Spleen (tissue), 7 donors: Measurements from ENCODE around the gene RGS17.

Source experiments
- POLR2A ChIP-seq, 3 donors: fragments of 450-650 bp; IDR thresholded peaks; one replicate each; pipeline ENCODE4 v1.5.1; 2017; ENCODE audit warnings: antibody characterized with exemption in 3 of 3, mild to moderate bottlenecking in 1 of 3
- POLR2AphosphoS5 ChIP-seq, 3 donors: sonication (generic); formaldehyde crosslinking; IDR thresholded peaks; one replicate each; pipeline ENCODE4 v1.5.1; 2017; ENCODE audit warnings: antibody characterized with exemption in 3 of 3
- TF ChIP-seq, protein P1 (sequence below), 11 experiments: fragments of 200-600 bp in 7 of 11; fragments of 450-650 bp in 4 of 11; sonication (generic) in 4 of 11; IDR thresholded peaks in 8 of 11; conservative IDR thresholded peaks in 3 of 11; 1 replicate in 7 of 11; 2 replicates in 4 of 11; pipeline versions ENCODE4 v1.4.0 to v1.8.0; 2016 to 2021; ENCODE audit warnings: antibody characterized with exemption in 11 of 11, inconsistent platforms in 4 of 11, mild to moderate bottlenecking in 1 of 11
- donor health status: DM: no; HTN: no; CAD: no; lungs with moderate emphysema.
- donor health status: DM: no; HTN: no; CAD: no.
- donor health status: DM: no; HTN: no; CAD: no.

DNA sequence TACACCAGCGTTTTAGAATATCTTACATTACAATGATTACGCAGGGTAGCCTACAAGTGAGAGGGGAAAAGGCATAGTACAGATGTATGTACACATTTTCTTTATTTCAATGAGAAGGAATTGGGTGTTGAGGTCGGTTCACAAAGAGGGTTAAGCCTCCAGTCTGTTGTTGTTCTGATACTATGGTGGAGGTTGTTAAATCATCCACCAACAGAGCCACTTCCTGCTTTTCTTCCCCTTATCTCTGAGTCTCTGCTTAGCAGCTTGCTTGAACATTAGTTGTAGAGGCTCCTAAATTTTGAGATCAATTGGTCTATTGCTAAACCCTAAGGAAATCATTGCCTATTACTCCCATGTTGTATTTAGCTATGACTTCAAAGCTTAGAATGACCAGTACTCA lies 7.3 kb downstream of the RGS17 start:
- TF ChIP-seq, protein P1, sequence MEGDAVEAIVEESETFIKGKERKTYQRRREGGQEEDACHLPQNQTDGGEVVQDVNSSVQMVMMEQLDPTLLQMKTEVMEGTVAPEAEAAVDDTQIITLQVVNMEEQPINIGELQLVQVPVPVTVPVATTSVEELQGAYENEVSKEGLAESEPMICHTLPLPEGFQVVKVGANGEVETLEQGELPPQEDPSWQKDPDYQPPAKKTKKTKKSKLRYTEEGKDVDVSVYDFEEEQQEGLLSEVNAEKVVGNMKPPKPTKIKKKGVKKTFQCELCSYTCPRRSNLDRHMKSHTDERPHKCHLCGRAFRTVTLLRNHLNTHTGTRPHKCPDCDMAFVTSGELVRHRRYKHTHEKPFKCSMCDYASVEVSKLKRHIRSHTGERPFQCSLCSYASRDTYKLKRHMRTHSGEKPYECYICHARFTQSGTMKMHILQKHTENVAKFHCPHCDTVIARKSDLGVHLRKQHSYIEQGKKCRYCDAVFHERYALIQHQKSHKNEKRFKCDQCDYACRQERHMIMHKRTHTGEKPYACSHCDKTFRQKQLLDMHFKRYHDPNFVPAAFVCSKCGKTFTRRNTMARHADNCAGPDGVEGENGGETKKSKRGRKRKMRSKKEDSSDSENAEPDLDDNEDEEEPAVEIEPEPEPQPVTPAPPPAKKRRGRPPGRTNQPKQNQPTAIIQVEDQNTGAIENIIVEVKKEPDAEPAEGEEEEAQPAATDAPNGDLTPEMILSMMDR (IDR thresholded peaks at IDR 0.05 in 8 of 11, conservative IDR thresholded peaks at IDR 0.05 in 3 of 11): no peak
- TF ChIP-seq POLR2A (IDR thresholded peaks at IDR 0.05): no peak
- TF ChIP-seq POLR2AphosphoS5 (IDR thresholded peaks at IDR 0.05): no peak
